Measurements from ENCODE around the gene LIX1. TPM values are rescaled to one million over a fixed set of nuclear protein-coding genes. Genes with fewer than 3 reads are reported as not detected.
"Not testable (repeated sequence)": the region's sequence is repeated elsewhere in the genome, so short reads cannot be mapped to it uniquely, and the experiment has no call there.

Gene LIX1
- total RNA-seq, 1 donor from 2014 or later = not detected

- DNase-seq (ENCODE audit: extremely low read depth, low read depth, low spot score) = no peak
Measured at GRCh38 chr5:97143704-97144103, 1.3 kb upstream of the LIX1 start.

- DNase-seq (ENCODE audit: extremely low read depth, low read depth, low spot score) = no peak
Measured at GRCh38 chr5:97141539-97141938, 872 bp downstream of the LIX1 start.

GRCh38 chr5:97141031-97141430, 1.4 kb downstream of the LIX1 start:
- DNase-seq (ENCODE audit: extremely low read depth, low read depth, low spot score) = no peak

- not testable (repeated sequence) for DNase-seq (ENCODE audit: extremely low read depth, low read depth, low spot score)
Measured at GRCh38 chr5:97140250-97140649, 2.2 kb downstream of the LIX1 start.

GRCh38 chr5:97136475-97136874, 5.9 kb downstream of the LIX1 start:
- no peak for DNase-seq (ENCODE audit: extremely low read depth, low read depth, low spot score)

GRCh38 chr5:97135868-97136267, 6.5 kb downstream of the LIX1 start:
- no peak for DNase-seq (ENCODE audit: extremely low read depth, low read depth, low spot score)

- no peak for DNase-seq (ENCODE audit: extremely low read depth, low read depth, low spot score)
Measured at GRCh38 chr5:97134634-97135033, 7.8 kb downstream of the LIX1 start.

- no peak for DNase-seq (ENCODE audit: extremely low read depth, low read depth, low spot score)
Measured at GRCh38 chr5:97133101-97133500, 9.3 kb downstream of the LIX1 start.

- DNase-seq (ENCODE audit: extremely low read depth, low read depth, low spot score) = no peak
Measured at GRCh38 chr5:97131921-97132320, 10.5 kb downstream of the LIX1 start.

GRCh38 chr5:97131139-97131710, 11.2 kb downstream of the LIX1 start:
- no peak for DNase-seq (ENCODE audit: extremely low read depth, low read depth, low spot score)

- DNase-seq (ENCODE audit: extremely low read depth, low read depth, low spot score) = no peak
Measured at GRCh38 chr5:97127727-97128126, 14.7 kb downstream of the LIX1 start.

- no peak for DNase-seq (ENCODE audit: extremely low read depth, low read depth, low spot score)
Measured at GRCh38 chr5:97125125-97125683, 17.2 kb downstream of the LIX1 start.

GRCh38 chr5:97124335-97124734, 18.1 kb downstream of the LIX1 start:
- no peak for DNase-seq (ENCODE audit: extremely low read depth, low read depth, low spot score)

GRCh38 chr5:97121848-97122247, 20.6 kb downstream of the LIX1 start:
- DNase-seq (ENCODE audit: extremely low read depth, low read depth, low spot score) = no peak

- no peak for DNase-seq (ENCODE audit: extremely low read depth, low read depth, low spot score)
Measured at GRCh38 chr5:97120195-97120594, 22.2 kb downstream of the LIX1 start.

- no peak for DNase-seq (ENCODE audit: extremely low read depth, low read depth, low spot score)
Measured at GRCh38 chr5:97119007-97119390, 23.4 kb downstream of the LIX1 start.

GRCh38 chr5:97118261-97119006, 24.0 kb downstream of the LIX1 start:
- no peak for DNase-seq (ENCODE audit: extremely low read depth, low read depth, low spot score)

GRCh38 chr5:97115932-97116331, 26.5 kb downstream of the LIX1 start:
- DNase-seq (ENCODE audit: extremely low read depth, low read depth, low spot score) = no peak

GRCh38 chr5:97112230-97112629, 30.2 kb downstream of the LIX1 start:
- no peak for DNase-seq (ENCODE audit: extremely low read depth, low read depth, low spot score)

- no peak for DNase-seq (ENCODE audit: extremely low read depth, low read depth, low spot score)
Measured at GRCh38 chr5:97111616-97112015, 30.8 kb downstream of the LIX1 start.

GRCh38 chr5:97111004-97111403, 31.4 kb downstream of the LIX1 start:
- no peak for DNase-seq (ENCODE audit: extremely low read depth, low read depth, low spot score)

GRCh38 chr5:97107318-97107717, 35.1 kb downstream of the LIX1 start:
- DNase-seq (ENCODE audit: extremely low read depth, low read depth, low spot score) = no peak

Measured in glomerular endothelial cell (primary cell).